NT2/D1 (cell line): ENCODE measurements around the gene KLHL6.

ENCODE experiments used
- DNase-seq: peaks from one replicate; pipeline ENCODE4 v3.0.0-alpha.2; 2011; ENCODE audit warnings: low read depth, low spot score
- H3K27me3 ChIP-seq: 2 replicates; pipeline ENCODE4 v1.6.0; 2011; ENCODE audit warnings: mild to moderate bottlenecking; ENCODE audit not compliant: insufficient read length, insufficient read depth
- H3K36me3 ChIP-seq: 2 replicates; pipeline ENCODE4 v1.6.1; 2011; ENCODE audit warnings: mild to moderate bottlenecking, low read length, mixed read lengths; ENCODE audit not compliant: insufficient read depth, insufficient read length
- H3K4me1 ChIP-seq: 2 replicates; pipeline ENCODE4 v1.5.1; 2011; ENCODE audit not compliant: insufficient read depth, insufficient read length
- H3K4me3 ChIP-seq: 2 replicates; pipeline ENCODE4 v1.5.1; 2011; ENCODE audit warnings: low read depth; ENCODE audit not compliant: insufficient read length
- H3K9ac ChIP-seq: 2 replicates; pipeline ENCODE4 v1.6.0; 2011; ENCODE audit warnings: low read depth; ENCODE audit not compliant: insufficient read length
- H3K9me3 ChIP-seq: 2 replicates; pipeline ENCODE4 v1.5.1; 2011; ENCODE audit warnings: mild to moderate bottlenecking, low read length; ENCODE audit not compliant: insufficient read depth
- SUZ12 ChIP-seq: IDR thresholded peaks from 2 replicates; pipeline ENCODE4 v1.6.1; 2011; ENCODE audit not compliant: insufficient read length, insufficient read depth; ENCODE audit errors: extremely low read depth
- YY1 ChIP-seq: IDR thresholded peaks from 2 replicates; pipeline ENCODE4 v1.6.1; 2011; ENCODE audit not compliant: insufficient read length, insufficient read depth
- ZNF274 ChIP-seq: IDR thresholded peaks from 2 replicates; pipeline ENCODE4 v1.6.1; 2011; ENCODE audit warnings: mild to moderate bottlenecking, low read depth, low read length

KLHL6 gene

DNA sequence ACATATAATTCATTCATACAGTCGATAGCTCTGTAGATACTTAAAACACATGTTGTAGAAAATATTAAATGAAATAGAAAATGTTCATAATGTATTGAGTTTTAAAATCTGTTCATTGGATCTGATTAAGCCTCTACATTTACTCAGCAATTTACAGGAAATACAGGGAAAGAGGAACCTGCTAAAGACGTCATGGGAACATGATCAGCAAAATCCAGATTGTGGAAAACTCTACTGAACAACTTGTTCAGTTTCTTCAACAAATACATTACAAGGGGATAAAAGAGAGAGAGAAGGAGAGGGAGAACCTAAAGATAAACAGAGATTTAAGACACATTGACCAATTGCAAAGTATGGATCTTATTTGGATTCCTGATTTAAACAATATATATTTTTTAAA, 46.7 kb downstream of the KLHL6 start:
- no peaks in the 10 kb centered on the region for H3K9me3 ChIP-seq
- DNase-seq: no peak
- no peak overlapping the region for H3K4me3 ChIP-seq
- H3K27me3 ChIP-seq: no peaks in the 10 kb centered on the region
- H3K4me1 ChIP-seq: no peaks in the 10 kb centered on the region
- TF ChIP-seq SUZ12: no peak
- H3K9ac ChIP-seq: no peak overlapping the region
- H3K36me3 ChIP-seq: no peaks in the 10 kb centered on the region

DNA sequence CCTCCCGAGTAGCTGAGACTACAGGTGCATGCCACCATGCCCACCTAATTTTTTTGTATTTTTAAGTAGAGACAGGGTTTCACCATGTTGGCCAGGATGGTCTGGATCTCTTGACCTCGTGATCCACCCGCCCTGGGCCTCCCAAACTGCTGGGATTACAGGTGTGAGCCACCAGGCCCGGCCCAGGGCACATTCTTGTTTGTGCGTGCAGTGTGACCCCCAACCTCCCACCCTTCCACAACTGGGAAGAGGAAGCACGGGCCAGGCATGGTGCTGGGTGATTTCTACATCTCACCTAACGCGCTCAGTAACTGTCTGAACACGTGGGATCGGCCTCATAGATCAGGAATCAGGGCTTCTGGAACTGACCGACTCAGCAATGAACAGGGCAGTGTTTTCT, 48.0 kb downstream of the KLHL6 start:
- TF ChIP-seq SUZ12 (no peak), YY1 (no peak), ZNF274 (no peak)
- no peaks in the 10 kb centered on the region for H3K9me3 ChIP-seq
- H3K9ac ChIP-seq: no peak overlapping the region
- no peak for DNase-seq
- no peaks in the 10 kb centered on the region for H3K27me3 ChIP-seq
- no peaks in the 10 kb centered on the region for H3K4me1 ChIP-seq
- no peaks in the 10 kb centered on the region for H3K36me3 ChIP-seq
- H3K4me3 ChIP-seq: no peak overlapping the region

DNA sequence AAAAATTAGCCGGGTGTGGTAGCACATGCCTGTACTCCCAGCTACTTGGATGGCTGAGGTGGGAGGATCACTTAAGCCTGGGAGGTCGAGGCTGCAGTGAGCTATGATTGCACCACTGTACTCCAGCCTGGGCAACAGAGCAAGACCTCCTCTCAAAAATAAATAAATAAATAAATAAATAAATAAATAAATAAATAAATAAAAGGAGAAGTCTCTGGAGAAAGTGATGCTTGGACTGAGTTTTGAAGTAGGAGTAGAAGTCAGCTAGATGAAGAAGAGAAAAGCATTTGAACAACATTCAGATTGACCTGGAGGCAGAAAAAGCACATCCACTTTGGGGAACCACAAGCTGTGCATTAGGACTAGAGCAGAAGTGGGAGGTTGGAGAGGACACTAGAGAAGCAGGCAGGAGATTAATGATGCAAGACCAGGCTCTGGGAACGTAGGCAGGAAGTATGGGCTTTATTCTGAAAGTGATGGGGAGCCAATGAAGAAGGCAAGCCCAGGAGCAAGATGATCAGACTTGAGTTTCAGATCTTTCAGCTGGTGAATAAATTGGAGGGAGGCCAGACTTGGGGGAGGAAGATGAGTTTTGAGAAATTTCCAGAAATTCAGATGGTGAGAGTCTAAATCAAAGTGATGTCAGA, 48.7 kb downstream of the KLHL6 start:
- no peak for DNase-seq
- no peaks in the 10 kb centered on the region for H3K4me1 ChIP-seq
- no peaks in the 10 kb centered on the region for H3K27me3 ChIP-seq
- no peaks in the 10 kb centered on the region for H3K36me3 ChIP-seq
- no peaks in the 10 kb centered on the region for H3K9me3 ChIP-seq
- no peak for TF ChIP-seq SUZ12
- TF ChIP-seq YY1: no peak
- TF ChIP-seq ZNF274: no peak
- no peak overlapping the region for H3K9ac ChIP-seq
- no peak overlapping the region for H3K4me3 ChIP-seq

DNA sequence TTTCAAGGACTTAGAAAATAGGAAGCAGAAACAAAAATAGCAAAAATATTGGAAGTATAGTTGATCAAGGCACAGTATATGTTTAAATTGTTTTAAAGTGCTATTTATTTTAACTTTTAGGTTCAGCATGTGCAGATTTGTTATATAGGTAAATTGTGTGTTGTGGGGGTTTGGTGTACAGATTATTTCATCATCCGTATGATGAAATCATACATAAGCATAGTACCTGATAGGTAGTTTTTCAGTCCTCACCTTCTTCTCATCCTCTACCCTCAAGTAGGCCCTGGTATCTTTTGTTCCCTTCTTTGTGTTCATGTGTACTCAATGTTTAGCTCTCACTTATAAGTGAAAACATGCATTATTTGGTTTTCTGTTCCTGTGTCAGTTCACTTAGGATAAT, 50.9 kb downstream of the KLHL6 start:
- Histone ChIP-seq H3K9me3 (no peaks in the 10 kb centered on the region), H3K4me1 (no peaks in the 10 kb centered on the region), H3K36me3 (no peaks in the 10 kb centered on the region), H3K27me3 (no peaks in the 10 kb centered on the region), H3K9ac (no peak overlapping the region), H3K4me3 (no peak overlapping the region)
- TF ChIP-seq YY1: no peak
- no peak for TF ChIP-seq ZNF274
- no peak for TF ChIP-seq SUZ12
- DNase-seq: no peak

DNA sequence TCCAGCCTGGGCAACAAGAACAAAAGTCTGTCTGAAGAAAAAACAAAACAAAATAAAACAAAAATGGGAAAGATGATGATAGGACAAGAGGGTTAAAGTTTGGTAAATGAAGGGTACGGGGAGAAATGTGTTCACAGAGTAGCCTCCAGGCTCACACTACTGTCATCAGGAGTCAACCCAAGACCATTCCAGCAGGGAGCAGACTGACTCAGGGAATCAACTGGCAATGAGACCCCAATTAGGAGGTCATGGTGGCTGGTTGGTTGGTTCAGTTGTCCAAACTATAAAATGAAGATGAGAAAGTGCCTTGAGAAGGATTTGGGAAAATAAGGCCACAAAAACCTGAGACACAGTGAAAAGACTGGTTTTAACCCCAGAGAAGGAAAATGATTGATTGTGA, 51.8 kb downstream of the KLHL6 start:
- no peaks in the 10 kb centered on the region for H3K9me3 ChIP-seq
- no peak overlapping the region for H3K4me3 ChIP-seq
- DNase-seq: no peak
- no peaks in the 10 kb centered on the region for H3K4me1 ChIP-seq
- TF ChIP-seq YY1: no peak
- no peak for TF ChIP-seq SUZ12
- no peak for TF ChIP-seq ZNF274
- no peak overlapping the region for H3K9ac ChIP-seq
- H3K27me3 ChIP-seq: no peaks in the 10 kb centered on the region
- H3K36me3 ChIP-seq: no peaks in the 10 kb centered on the region

DNA sequence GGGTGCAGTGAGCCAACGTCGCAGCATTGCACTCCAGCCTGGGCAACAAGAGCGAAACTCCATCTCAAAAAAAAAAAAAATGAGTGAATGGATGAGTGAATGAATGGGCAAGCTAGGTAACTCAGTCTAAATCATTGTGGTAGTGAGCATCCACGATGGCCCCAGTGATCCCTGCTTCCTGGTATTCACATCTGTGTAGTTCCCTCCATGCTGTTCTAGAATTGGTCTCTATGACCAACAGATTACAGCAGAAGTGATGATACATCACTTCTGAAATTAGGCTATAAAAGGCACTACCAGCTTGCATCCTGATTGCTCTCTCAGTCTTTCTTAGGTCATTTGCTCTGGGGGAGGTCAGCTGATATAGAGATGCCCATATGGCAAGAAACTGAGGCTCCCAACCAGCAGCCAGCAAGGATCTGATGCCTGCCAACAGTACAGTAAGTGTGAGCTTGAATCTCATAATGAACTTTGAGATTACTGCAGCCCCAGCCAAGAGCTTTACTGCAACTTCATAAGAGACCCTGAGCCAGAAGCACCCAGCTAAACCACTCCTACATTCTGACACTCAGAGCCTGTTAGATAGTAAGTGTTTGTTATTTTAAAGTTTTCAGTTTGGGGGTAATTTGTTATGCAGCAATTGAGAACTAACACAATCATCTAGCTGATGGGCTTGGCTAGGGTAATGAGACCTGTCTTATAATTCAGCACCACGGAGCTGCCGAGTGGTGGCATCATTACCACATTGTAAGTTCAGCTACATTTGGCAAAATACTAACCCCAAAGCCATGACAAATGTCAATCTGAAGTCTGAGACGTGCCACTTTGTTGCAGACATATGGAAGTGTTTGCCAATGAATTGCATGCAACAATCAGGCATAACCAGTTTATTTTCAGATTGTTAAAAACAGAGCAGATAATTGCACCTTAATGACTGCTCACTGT, 53.0 kb downstream of the KLHL6 start:
- no peak for TF ChIP-seq YY1
- TF ChIP-seq SUZ12: no peak
- no peak for TF ChIP-seq ZNF274
- Histone ChIP-seq H3K9me3 (no peaks in the 10 kb centered on the region), H3K9ac (no peak overlapping the region), H3K4me3 (no peak overlapping the region), H3K36me3 (no peaks in the 10 kb centered on the region), H3K4me1 (no peaks in the 10 kb centered on the region), H3K27me3 (no peaks in the 10 kb centered on the region)
- no peak for DNase-seq

DNA sequence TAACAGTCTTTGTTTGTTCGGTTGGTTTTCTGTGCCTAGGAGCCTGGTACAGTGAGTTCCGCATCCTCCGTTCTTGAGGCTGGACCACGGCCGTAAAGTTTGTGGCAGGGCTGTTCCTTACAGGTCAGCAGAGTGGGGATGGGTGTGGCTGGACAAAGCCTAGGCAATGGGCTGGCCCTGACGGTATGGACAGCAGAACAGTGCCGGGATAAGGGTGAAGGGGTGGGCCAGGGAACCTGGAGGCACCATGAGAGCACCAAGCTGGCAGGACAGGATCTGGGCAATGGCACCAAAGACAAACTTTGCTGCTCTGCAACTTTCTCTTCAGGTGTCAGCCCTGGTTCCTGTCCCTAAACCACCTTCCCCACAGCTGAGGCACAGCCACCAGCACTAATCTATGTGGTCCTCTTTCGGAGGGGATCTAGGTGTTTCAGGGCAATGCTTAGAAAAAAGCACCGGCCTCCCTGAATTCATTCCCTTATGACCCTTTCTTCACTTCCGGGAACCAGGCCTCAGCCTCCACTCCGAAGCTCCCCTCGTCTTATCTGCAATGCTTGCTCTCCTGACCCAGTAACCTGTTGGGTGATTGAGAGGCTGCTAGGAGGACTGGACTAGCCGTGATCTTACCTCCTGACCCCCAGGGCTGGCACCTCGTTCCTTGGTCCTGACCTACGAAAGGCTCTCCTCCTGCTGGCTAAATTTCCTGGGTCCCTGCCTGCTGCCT, 54.4 kb downstream of the KLHL6 start:
- DNase-seq: no peak
- no peak overlapping the region for H3K9ac ChIP-seq
- no peaks in the 10 kb centered on the region for H3K9me3 ChIP-seq
- H3K36me3 ChIP-seq: no peaks in the 10 kb centered on the region
- TF ChIP-seq YY1 (no peak), SUZ12 (no peak), ZNF274 (no peak)
- H3K4me1 ChIP-seq: no peaks in the 10 kb centered on the region
- no peak overlapping the region for H3K4me3 ChIP-seq
- no peaks in the 10 kb centered on the region for H3K27me3 ChIP-seq
